22Rv1 (cell line): ENCODE measurements around the gene FAM9C.

Experiments used
- ZFX ChIP-seq: fragments of 450-650 bp; IDR thresholded peaks from 2 replicates; pipeline ENCODE4 v1.6.1; 2017; ENCODE audit warnings: antibody characterized with exemption, borderline replicate concordance
- TF ChIP-seq, protein P1 (sequence below): fragments of 450-650 bp; IDR thresholded peaks from 2 replicates; pipeline ENCODE4 v1.5.1; 2017; ENCODE audit warnings: mild to moderate bottlenecking

DNA sequence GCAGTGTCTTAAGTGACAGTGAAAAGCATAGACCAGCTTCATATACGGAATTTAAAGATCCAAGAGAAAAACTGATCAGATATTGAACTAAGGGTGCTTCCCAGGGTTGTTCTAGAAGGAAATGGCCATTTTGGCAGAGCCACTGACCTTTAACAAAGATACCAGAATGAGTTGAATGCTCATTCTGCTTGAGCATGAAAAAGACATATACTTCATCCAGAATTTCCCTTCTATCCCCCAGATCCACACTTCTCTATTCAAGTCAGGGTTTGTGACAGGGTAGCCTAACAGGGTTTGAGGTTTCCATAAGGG, 45.6 kb upstream of the FAM9C start:
- TF ChIP-seq, protein P1, sequence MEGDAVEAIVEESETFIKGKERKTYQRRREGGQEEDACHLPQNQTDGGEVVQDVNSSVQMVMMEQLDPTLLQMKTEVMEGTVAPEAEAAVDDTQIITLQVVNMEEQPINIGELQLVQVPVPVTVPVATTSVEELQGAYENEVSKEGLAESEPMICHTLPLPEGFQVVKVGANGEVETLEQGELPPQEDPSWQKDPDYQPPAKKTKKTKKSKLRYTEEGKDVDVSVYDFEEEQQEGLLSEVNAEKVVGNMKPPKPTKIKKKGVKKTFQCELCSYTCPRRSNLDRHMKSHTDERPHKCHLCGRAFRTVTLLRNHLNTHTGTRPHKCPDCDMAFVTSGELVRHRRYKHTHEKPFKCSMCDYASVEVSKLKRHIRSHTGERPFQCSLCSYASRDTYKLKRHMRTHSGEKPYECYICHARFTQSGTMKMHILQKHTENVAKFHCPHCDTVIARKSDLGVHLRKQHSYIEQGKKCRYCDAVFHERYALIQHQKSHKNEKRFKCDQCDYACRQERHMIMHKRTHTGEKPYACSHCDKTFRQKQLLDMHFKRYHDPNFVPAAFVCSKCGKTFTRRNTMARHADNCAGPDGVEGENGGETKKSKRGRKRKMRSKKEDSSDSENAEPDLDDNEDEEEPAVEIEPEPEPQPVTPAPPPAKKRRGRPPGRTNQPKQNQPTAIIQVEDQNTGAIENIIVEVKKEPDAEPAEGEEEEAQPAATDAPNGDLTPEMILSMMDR: no peak
- no peak for TF ChIP-seq ZFX
